Smooth muscle cell (in vitro differentiated cells): Measurements from ENCODE around the gene ARHGAP12. TPM values are rescaled to one million over a fixed set of nuclear protein-coding genes. Genes with fewer than 3 reads are reported as not detected.

Experiments used
- DNase-seq: peaks from one replicate; lab custom pipeline; 2025; ENCODE audit not compliant: unreplicated experiment; lab: John Stamatoyannopoulos, UW
- H2AFZ ChIP-seq: fragments of 200-600 bp; sonication (generic); 2 replicates; pipeline ENCODE4 v1.6.0; 2016; ENCODE audit warnings: antibody characterized with exemption, low read depth, mild to moderate bottlenecking
- H3F3A ChIP-seq: fragments of 200-600 bp; sonication (generic); 2 replicates; pipeline ENCODE4 v1.6.0; 2017; ENCODE audit warnings: antibody characterized with exemption, low read depth
- H3K27ac ChIP-seq: fragments of 200-600 bp; sonication (generic); 2 replicates; pipeline ENCODE4 v1.5.1; 2016; ENCODE audit warnings: low read depth, mild to moderate bottlenecking
- H3K27me3 ChIP-seq: fragments of 200-600 bp; sonication (generic); 2 replicates; pipeline ENCODE4 v1.6.1; 2016; ENCODE audit warnings: low read depth, mild to moderate bottlenecking
- H3K36me3 ChIP-seq: fragments of 200-600 bp; sonication (generic); 2 replicates; pipeline ENCODE4 v1.5.1; 2016; ENCODE audit warnings: low read depth
- H3K4me1 ChIP-seq: fragments of 200-600 bp; sonication (generic); 2 replicates; pipeline ENCODE4 v1.5.1; 2016; ENCODE audit warnings: low read depth
- H3K4me2 ChIP-seq: fragments of 200-600 bp; sonication (generic); 2 replicates; pipeline ENCODE4 v1.6.0; 2016; ENCODE audit warnings: mild to moderate bottlenecking
- H3K4me3 ChIP-seq: fragments of 200-600 bp; sonication (generic); 2 replicates; pipeline ENCODE4 v1.5.1; 2016; ENCODE audit warnings: mild to moderate bottlenecking
- H3K79me2 ChIP-seq: fragments of 200-600 bp; sonication (generic); 2 replicates; pipeline ENCODE4 v1.6.0; 2016; ENCODE audit warnings: low read depth, mild to moderate bottlenecking
- H3K9ac ChIP-seq: fragments of 200-600 bp; sonication (generic); 2 replicates; pipeline ENCODE4 v1.6.0; 2016; ENCODE audit warnings: low read depth
- H3K9me3 ChIP-seq: fragments of 200-600 bp; sonication (generic); replicated peaks from 2 replicates; pipeline ENCODE4 v1.5.1; 2016; ENCODE audit warnings: low read depth
- H4K20me1 ChIP-seq: fragments of 200-600 bp; sonication (generic); 2 replicates; pipeline ENCODE4 v1.6.0; 2016; ENCODE audit warnings: low read depth
- WGBS: methylation state at CpG from one replicate; pipeline ENCODE4 v1.1.7; 2016; ENCODE audit warnings: low lambda C conversion rate; 5-methylcytosine and 5-hydroxymethylcytosine counted together
- polyA plus RNA-seq: library from polyadenylated mRNA; unstranded; fragments of >200 nt; fragmentation: Nextera tagmentation; extraction: Ambion mirVana; gene quantifications from 2 replicates; pipeline ENCODE4 v1.2.1, GENCODE V29; 2016
- total RNA-seq: library from RNA; depleted of rRNA; stranded (reverse); fragments of >200 nt; gene quantifications from 2 replicates; pipeline ENCODE4 v1.2.3, GENCODE V29; 2014
- TF ChIP-seq, protein P1 (sequence below): fragments of 200-600 bp; sonication (generic); IDR thresholded peaks from 2 replicates; pipeline ENCODE4 v1.5.1; 2017; ENCODE audit warnings: borderline replicate concordance, mild to moderate bottlenecking, antibody characterized with exemption; ENCODE audit not compliant: insufficient read depth, poor library complexity, severe bottlenecking

The ARHGAP12 gene
- total and polyA plus RNA-seq, 2 experiments from 2014 or later = 14.5 to 46.2 TPM

DNA sequence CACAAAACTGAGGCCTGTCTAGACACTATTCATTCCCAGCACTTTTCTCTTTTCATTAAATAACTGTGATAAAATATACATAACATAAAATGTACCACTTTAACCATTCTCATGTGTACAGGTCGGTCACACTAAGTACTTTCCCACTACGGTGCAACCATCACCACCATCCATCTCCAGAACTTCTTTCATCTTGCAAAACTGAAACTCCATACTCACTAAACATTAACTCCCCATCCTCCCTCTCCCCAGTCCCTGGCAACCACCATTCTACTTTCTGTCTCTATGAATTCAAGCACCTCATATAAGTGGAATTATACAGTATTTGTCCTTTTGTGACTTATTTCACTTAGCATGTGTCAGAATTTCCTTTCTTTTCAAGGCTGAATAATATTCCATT, 53.0 kb downstream of the ARHGAP12 start:
- DNase-seq = no peak
- peaks cover 59% of the 10 kb centered on the region for H4K20me1 ChIP-seq
- H2AFZ ChIP-seq = no peak overlapping the region
- H3K36me3 ChIP-seq = no peaks in the 10 kb centered on the region
- H3K4me1 ChIP-seq = no peaks in the 10 kb centered on the region
- H3K27ac ChIP-seq = no peak overlapping the region
- no peak overlapping the region for H3K9ac ChIP-seq
- peaks cover 32% of the 10 kb centered on the region for H3K79me2 ChIP-seq
- H3K4me2 ChIP-seq = no peak overlapping the region
- H3K9me3 ChIP-seq = no peaks in the 10 kb centered on the region
- TF ChIP-seq, protein P1, sequence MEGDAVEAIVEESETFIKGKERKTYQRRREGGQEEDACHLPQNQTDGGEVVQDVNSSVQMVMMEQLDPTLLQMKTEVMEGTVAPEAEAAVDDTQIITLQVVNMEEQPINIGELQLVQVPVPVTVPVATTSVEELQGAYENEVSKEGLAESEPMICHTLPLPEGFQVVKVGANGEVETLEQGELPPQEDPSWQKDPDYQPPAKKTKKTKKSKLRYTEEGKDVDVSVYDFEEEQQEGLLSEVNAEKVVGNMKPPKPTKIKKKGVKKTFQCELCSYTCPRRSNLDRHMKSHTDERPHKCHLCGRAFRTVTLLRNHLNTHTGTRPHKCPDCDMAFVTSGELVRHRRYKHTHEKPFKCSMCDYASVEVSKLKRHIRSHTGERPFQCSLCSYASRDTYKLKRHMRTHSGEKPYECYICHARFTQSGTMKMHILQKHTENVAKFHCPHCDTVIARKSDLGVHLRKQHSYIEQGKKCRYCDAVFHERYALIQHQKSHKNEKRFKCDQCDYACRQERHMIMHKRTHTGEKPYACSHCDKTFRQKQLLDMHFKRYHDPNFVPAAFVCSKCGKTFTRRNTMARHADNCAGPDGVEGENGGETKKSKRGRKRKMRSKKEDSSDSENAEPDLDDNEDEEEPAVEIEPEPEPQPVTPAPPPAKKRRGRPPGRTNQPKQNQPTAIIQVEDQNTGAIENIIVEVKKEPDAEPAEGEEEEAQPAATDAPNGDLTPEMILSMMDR = no peak
- H3K27me3 ChIP-seq = no peaks in the 10 kb centered on the region
- WGBS = 98% methylated on average over 2 of the region's 2 CpGs
- H3F3A ChIP-seq = no peaks in the 10 kb centered on the region
- H3K4me3 ChIP-seq = no peak overlapping the region

DNA sequence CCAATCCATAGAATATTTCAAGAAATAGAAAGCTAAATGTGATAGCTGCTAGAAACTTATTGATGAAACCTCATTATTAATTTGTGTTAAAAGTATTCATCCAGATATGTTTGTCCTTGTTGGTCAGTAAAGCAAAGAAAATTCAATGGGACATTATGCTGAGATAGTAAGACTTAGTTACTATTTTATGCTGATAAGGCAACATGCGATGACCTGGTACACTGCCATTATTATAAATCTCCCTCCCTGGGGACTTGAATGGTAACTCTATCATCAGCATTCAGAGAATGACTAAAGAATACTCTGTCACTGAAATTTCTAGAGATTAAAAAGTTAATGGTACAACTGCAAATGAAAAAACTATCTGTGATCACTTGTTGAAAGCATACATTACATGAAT, 54.9 kb downstream of the ARHGAP12 start:
- 100% methylated on average over 1 of the region's 1 CpG for WGBS
- TF ChIP-seq, protein P1 = no peak
- no peak overlapping the region for H2AFZ ChIP-seq
- H3K79me2 ChIP-seq = peaks cover 47% of the 10 kb centered on the region
- no peaks in the 10 kb centered on the region for H3K27me3 ChIP-seq
- DNase-seq = no peak
- H3K4me1 ChIP-seq = no peaks in the 10 kb centered on the region
- no peaks in the 10 kb centered on the region for H3F3A ChIP-seq
- H3K9me3 ChIP-seq = no peaks in the 10 kb centered on the region
- H3K4me2 ChIP-seq = no peak overlapping the region
- H3K9ac ChIP-seq = no peak overlapping the region
- H3K27ac ChIP-seq = no peak overlapping the region
- H3K4me3 ChIP-seq = no peak overlapping the region
- H3K36me3 ChIP-seq = no peaks in the 10 kb centered on the region
- H4K20me1 ChIP-seq = peaks cover 67% of the 10 kb centered on the region

DNA sequence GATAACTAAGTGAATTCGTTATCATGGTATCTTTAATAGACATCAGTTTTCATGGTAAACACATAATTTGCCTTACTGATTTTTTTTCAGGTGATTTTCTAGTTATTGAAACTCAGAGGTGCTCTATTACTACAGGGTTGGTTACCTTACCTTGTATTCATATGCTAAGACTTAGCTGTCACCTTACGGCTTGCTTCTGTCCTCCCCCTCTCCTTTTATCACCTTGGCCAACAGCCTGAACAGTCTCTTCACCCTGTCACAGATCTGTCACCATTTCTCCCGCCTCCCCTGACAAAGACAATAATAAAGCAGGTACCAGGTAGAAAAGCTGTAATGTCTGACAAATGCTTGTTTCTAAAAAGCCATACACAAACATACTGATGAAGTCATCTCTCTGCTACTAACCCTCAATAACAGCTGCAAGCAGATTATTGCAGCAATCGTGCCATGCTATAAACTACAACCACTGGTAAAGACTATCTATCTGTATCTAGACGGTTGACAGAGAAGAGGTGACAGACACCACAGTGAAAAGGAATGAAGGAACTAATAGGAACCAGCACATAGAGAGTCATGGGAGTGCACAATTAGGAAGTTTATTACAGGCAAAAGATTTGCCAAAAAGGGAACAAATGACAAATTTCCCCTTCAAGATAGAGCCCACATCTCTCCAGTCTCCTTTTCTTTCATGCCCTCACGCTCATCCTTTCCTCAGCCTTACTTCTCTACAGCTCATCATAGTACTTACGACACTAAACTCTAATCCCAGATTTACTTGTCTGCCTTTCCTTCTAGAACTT, 57.2 kb downstream of the ARHGAP12 start:
- H3K9ac ChIP-seq = no peak overlapping the region
- H3K27me3 ChIP-seq = no peaks in the 10 kb centered on the region
- H3F3A ChIP-seq = no peaks in the 10 kb centered on the region
- no peaks in the 10 kb centered on the region for H3K9me3 ChIP-seq
- 56% methylated on average over 7 of the region's 7 CpGs for WGBS
- H4K20me1 ChIP-seq = peaks cover 57% of the 10 kb centered on the region
- H3K27ac ChIP-seq = no peak overlapping the region
- no peak overlapping the region for H3K4me3 ChIP-seq
- peaks cover 63% of the 10 kb centered on the region for H3K79me2 ChIP-seq
- TF ChIP-seq, protein P1 = no peak
- no peaks in the 10 kb centered on the region for H3K4me1 ChIP-seq
- no peak overlapping the region for H3K4me2 ChIP-seq
- no peak overlapping the region for H2AFZ ChIP-seq
- DNase-seq = no peak
- no peaks in the 10 kb centered on the region for H3K36me3 ChIP-seq

DNA sequence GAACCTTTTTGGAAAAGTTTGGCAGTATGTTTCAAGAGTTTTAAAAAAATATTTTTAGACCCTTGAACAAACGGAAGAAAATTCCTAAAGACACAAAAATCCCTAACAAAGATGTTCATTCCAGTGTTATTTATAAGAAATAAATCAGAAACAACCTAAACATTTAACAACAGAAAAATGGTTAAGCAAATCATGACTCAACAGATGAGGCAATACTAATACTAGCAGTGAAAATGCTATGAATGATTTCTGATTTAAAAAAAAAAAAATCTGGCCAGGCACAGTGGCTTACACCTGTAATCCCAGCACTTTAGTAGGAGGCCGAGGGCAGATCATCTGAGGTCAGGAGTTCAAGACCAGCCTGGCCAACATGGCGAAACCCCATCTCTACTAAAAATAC, 61.0 kb downstream of the ARHGAP12 start:
- H3K4me3 ChIP-seq = no peak overlapping the region
- H3K4me2 ChIP-seq = no peak overlapping the region
- no peak overlapping the region for H3K9ac ChIP-seq
- TF ChIP-seq, protein P1 = no peak
- no peak overlapping the region for H2AFZ ChIP-seq
- H3K27ac ChIP-seq = no peak overlapping the region
- H3K36me3 ChIP-seq = no peaks in the 10 kb centered on the region
- no peak for DNase-seq
- no peaks in the 10 kb centered on the region for H3F3A ChIP-seq
- peaks cover 71% of the 10 kb centered on the region for H4K20me1 ChIP-seq
- no peaks in the 10 kb centered on the region for H3K4me1 ChIP-seq
- H3K79me2 ChIP-seq = peaks cover 69% of the 10 kb centered on the region
- H3K9me3 ChIP-seq = no peaks in the 10 kb centered on the region
- H3K27me3 ChIP-seq = no peaks in the 10 kb centered on the region
- WGBS = 98% methylated on average over 3 of the region's 3 CpGs
